LNCaP clone FGC (cell line): Measurements from ENCODE around the gene CHI3L2.

Experiments
- DNase-seq: peaks from one replicate; pipeline ENCODE4 v3.0.0-alpha.2; 2011; ENCODE audit warnings: low read depth
- H3K4me3 ChIP-seq: 2 replicates; pipeline ENCODE4 v1.5.1; 2011; ENCODE audit warnings: mild to moderate bottlenecking, low read depth, low read length, control low read depth
- CTCF ChIP-seq: IDR thresholded peaks from 2 replicates; pipeline ENCODE4 v1.5.1; 2012; ENCODE audit warnings: mild to moderate bottlenecking; ENCODE audit not compliant: control insufficient read depth, insufficient read depth; ENCODE audit errors: extremely low read depth

CHI3L2 gene

GRCh38 chr1:111197598-111198284 lies 29.8 kb upstream of the CHI3L2 start:
- no peak for DNase-seq
- no peak overlapping the region for H3K4me3 ChIP-seq
- peak; percentile 43 for TF ChIP-seq CTCF

GRCh38 chr1:111198836-111199235 lies 28.7 kb upstream of the CHI3L2 start:
- H3K4me3 ChIP-seq: no peak overlapping the region

GRCh38 chr1:111199329-111199728 lies 28.2 kb upstream of the CHI3L2 start:
- no peak overlapping the region for H3K4me3 ChIP-seq
- no peak for TF ChIP-seq CTCF
- DNase-seq: no peak

More at GRCh38 chr1:111198836-111199235, 28.7 kb upstream of the CHI3L2 start:
- no peak for DNase-seq
- TF ChIP-seq CTCF: no peak

- DNase-seq: no peak
- H3K4me3 ChIP-seq: no peak within 1 kb of the TSS
- TF ChIP-seq CTCF: no peak
Measured at GRCh38 chr1:111199881-111200801, 27.4 kb upstream of the CHI3L2 start, which contains the start of gene DENND2D. Gene DENND2D (minus strand): TSS chr1:111200646. CDS start chr1:111200459, 187 bp downstream.

- no peak for TF ChIP-seq CTCF
- H3K4me3 ChIP-seq: no peak overlapping the region
- no peak for DNase-seq
Measured at GRCh38 chr1:111200802-111201161, 26.7 kb upstream of the CHI3L2 start.

GRCh38 chr1:111201275-111202090 lies 26.0 kb upstream of the CHI3L2 start:
- DNase-seq: no peak

More at GRCh38 chr1:111201275-111202090, 26.0 kb upstream of the CHI3L2 start:
- TF ChIP-seq CTCF: no peak
- no peak overlapping the region for H3K4me3 ChIP-seq
